Spleen (tissue), 7 donors: ENCODE measurements around the gene USH2A.

Source experiments
- POLR2A ChIP-seq, 3 donors: fragments of 450-650 bp; IDR thresholded peaks; one replicate each; pipeline ENCODE4 v1.5.1; 2017; ENCODE audit warnings: antibody characterized with exemption in 3 of 3, mild to moderate bottlenecking in 1 of 3
- POLR2AphosphoS5 ChIP-seq, 3 donors: sonication (generic); formaldehyde crosslinking; IDR thresholded peaks; one replicate each; pipeline ENCODE4 v1.5.1; 2017; ENCODE audit warnings: antibody characterized with exemption in 3 of 3
- TF ChIP-seq, protein P1 (sequence below), 11 experiments: fragments of 200-600 bp in 7 of 11; fragments of 450-650 bp in 4 of 11; sonication (generic) in 4 of 11; IDR thresholded peaks in 8 of 11; conservative IDR thresholded peaks in 3 of 11; 1 replicate in 7 of 11; 2 replicates in 4 of 11; pipeline versions ENCODE4 v1.4.0 to v1.8.0; 2016 to 2021; ENCODE audit warnings: antibody characterized with exemption in 11 of 11, inconsistent platforms in 4 of 11, mild to moderate bottlenecking in 1 of 11
- donor health status: DM: no; HTN: no; CAD: no; lungs with moderate emphysema.
- donor health status: DM: no; HTN: no; CAD: no.
- donor health status: DM: no; HTN: no; CAD: no.

DNA sequence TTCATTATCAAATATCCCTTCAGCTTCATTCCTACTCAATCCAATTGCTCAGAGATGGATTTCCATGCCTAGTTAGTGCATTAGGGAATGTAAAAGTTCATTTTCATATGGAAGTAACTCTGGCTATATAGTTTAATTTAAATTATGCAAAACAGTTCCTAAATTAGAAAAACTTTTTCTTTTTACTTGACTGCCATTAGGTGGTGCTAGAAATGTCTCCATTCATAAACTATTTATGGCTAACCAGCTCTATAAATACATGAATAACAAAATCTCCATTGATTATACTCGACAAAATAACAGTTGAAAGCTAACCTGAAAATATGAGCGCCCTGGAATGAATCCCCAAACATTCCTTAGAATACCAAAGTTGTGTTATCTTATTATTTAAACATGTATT lies 311.4 kb downstream of the USH2A start:
- TF ChIP-seq, protein P1, sequence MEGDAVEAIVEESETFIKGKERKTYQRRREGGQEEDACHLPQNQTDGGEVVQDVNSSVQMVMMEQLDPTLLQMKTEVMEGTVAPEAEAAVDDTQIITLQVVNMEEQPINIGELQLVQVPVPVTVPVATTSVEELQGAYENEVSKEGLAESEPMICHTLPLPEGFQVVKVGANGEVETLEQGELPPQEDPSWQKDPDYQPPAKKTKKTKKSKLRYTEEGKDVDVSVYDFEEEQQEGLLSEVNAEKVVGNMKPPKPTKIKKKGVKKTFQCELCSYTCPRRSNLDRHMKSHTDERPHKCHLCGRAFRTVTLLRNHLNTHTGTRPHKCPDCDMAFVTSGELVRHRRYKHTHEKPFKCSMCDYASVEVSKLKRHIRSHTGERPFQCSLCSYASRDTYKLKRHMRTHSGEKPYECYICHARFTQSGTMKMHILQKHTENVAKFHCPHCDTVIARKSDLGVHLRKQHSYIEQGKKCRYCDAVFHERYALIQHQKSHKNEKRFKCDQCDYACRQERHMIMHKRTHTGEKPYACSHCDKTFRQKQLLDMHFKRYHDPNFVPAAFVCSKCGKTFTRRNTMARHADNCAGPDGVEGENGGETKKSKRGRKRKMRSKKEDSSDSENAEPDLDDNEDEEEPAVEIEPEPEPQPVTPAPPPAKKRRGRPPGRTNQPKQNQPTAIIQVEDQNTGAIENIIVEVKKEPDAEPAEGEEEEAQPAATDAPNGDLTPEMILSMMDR (IDR thresholded peaks at IDR 0.05 in 8 of 11, conservative IDR thresholded peaks at IDR 0.05 in 3 of 11), result no peak
- no peak for TF ChIP-seq POLR2A (IDR thresholded peaks at IDR 0.05)
- TF ChIP-seq POLR2AphosphoS5 (IDR thresholded peaks at IDR 0.05), result no peak
